NCI-H1436 (cell line): ENCODE measurements around the gene MAGEA9B.
"Not testable (repeated sequence)": the region's sequence is repeated elsewhere in the genome, so short reads cannot be mapped to it uniquely, and the experiment has no call there.

ENCODE experiments used
- DNase-seq: peaks from one replicate; lab custom pipeline; 2025; lab: John Stamatoyannopoulos, UW

The MAGEA9B gene

DNA sequence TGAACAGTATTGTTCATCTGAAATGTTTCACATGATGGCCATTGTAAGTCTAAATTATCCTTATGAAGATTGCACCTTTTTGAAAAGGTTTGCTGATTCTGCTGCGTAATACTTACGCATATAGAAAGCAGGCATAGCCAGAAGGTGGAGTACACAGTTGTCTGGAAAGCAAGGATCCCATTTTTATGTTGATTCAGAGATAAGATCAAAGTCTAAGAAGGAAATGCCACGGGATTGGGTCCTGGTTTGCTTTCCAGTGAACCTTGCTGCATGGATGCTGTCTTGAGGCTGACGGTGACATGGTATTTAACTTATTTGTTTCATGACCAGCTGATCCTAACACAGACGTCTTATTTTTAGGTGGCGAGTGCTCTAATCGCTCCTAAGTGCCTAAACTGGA is 15.5 kb downstream of the MAGEA9B start:
- DNase-seq = no peak

DNA sequence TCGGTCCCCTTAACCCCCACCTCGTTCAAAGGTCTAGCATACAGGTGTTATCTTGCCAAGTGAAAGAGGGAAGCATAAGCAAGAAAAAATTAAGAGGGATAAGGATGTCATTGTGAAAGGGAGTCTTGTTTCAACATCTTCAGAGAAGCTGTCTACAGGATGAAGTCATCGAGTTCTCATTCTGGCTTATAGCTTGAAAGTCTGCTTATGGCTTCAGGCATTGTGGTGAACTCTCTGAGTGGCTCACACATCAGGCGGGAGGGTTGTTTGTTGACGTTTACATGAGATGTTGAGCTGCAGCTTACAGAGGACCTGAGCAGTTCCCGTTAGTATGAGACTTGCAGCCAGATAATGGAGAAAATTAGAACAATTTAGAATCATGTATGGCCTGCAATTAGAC is 16.6 kb downstream of the MAGEA9B start:
- no peak for DNase-seq

DNA sequence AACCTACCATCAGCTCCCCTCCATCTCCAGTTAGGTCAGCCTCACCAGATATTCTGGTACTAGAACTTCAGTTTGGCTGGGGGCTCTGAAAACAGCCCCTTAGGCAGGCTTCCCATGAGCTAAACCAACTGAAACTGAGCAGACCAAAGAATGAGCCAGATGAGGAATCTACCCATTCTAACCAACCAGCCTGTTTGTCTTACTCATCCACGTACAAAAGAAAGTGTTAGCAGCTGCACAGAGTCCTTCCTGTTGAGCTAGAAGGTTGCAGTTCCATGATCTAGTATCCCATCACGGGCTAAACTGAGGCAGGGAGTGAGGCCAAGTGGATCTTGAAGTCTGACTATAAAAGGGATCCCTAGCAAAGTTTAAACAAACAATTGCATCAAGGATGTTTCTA is 17.5 kb downstream of the MAGEA9B start:
- DNase-seq = no peak

DNA sequence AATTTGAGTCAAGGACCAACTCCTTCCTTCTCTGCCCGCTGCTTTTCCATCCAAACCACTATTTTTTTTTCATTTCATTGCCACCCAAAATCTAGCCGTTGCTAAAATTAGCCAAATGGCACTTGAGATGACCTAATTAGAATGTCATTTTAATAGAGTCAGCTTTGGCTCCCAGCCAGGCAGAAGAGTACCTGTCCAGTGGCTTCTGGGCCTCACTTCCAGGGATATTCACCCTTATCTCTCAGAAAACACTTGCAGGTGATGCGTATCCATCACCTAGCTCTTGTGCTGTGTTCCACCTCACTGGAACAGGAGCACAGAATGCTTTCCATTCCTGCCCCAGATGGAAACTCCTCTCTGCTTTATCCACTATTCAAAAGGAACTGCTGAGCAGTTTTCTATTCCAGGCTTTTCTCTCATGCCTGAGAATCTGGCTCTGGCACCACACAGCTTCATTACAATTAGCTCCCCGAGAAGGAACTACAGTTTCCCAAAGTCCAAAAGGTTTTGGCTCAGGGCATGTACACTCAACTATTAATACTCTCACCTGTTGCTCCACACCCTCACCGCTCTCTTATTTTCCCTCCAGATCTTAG is 18.5 kb downstream of the MAGEA9B start:
- no peak for DNase-seq

DNA sequence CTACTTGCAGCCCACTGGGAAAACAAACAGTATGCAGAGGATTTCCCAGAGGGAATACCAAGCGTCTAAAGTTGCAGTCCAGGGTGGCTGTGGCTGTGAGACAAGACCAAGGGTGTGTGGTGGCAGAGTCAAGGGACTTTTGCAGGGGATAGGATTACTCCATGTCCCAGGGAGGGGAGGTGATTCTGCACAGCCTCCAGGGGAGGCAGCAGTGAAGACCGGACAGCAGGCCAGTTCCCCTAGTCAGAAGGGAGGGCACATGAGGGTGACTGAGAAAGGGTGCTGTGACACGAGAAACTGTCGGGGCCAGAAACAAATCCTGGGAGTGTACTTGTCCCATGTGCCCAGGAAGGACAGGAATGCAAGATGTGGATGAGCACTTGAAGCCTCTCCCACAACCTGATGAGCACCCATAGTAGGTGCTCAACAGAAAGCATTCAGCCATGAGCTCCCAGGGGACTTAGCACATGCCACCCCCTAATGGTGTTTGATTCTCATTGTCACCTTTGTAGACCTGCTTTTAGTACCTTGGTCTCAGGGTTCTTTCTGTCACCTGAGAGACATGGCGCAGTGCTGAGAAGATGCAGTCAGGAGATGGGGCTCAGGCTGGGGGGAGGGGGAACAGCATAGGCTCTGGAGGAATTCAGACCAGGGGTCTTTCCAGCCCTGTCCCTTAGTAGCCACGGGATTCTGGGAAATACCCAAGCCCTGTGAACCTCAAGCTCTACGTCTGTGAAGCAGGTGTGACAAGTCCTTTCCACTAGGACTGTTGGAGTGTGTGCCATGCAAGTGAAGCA is 19.4 kb downstream of the MAGEA9B start:
- DNase-seq = no peak

DNA sequence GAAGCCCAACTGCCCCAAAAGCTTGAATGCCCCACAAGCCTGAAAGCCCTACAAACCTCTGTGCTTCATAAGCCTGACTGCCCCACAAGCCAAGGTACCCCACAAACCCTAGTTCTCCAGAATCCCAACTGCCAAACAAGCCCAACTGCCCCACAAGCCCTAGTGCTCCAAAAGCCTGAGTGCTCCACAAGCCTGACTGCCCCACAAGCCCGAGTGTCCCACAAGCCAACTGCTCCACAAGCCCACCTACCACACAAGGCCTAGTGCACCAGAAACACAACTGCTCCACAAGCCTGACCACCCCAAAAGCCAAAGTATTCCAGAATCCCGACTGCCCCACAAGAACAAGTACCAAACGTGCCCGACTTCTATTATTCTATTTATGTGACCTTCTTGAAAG is 23.9 kb downstream of the MAGEA9B start:
- no peak for DNase-seq

DNA sequence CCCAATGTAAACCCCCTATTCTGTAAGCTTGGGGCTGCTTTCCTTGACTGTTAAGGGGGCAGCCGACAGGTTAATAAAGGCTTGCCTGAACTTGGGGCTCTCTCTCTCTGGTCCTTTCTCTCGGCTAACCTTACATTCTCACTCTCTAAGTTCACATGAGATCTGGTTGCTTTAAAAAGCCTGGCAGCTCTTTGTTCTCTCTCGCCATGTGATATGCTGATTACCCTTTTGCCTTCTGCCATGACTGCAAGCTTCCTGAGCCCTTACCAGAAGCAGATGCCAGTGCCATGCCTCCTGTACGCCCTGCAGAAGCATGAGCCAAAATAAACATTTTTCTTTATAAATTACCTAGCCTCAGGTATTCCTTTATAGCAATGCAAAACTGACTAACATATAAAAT is 32.0 kb downstream of the MAGEA9B start:
- not testable (repeated sequence) for DNase-seq

DNA sequence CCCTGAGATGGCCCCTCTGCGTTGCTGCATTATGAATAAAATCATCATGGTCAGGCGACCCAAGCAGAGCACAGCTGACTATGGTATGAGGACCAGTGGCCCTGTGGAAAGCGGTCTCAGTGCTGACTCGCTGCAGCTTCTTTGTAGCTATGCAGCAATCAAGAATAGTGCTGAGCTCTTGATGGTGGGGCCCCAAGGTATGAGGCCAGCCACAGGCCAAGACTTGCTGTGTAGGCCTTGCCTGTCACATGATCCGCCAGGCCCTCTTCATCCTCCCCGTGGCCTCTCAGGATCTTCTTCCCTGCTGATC is 35.4 kb downstream of the MAGEA9B start:
- not testable (repeated sequence) for DNase-seq

DNA sequence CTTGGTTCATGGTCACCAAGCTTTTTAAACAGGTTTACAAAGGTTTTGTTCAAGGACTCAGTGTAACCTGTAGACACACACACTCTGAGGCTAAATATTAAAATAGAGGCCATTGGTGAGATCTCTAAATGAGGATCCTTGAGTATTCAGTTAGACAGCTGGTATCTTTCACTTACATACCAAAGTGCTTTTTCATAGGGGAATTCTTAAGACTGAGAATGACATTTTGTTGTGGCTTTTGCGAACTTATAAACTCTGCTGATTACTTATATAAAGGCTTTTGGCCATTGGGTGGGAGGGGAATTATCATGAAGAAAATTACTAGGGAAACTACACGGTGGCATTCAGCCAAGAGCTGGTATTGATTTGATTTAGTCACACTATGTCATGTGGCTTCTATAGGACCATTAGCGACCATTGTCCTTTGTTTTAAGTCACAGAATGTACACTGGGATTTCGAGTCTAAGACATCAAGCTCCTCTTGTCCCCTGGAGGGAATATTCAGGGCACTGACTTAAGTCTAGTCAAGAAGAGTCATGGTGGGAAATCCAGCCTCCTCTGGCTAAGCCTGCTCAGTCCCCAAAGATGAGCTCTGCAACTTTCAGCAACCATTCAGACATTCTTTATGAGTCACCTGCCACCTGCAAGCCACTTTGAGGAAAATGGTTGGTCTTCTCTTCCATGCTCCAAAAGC is 35.9 kb downstream of the MAGEA9B start:
- DNase-seq = not testable (repeated sequence)

DNA sequence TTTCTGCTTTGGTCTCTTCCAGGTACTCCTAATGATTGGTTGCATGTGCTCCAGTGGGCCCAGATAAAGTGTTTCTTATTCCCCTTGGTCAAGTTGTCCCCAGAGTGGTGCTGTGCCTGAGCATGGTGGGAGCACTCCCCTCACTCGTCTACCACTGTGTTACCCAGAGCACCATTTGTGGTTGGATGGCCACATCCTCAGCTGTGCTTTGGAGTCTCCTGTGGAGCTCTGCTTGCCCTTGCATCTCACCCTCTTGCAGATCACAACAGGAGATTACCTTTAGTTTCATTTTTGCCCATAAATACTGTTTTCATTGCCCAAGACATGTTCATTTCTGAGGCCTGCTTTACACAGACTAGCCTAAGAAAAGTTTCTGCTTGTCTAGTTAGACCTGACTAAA is 36.8 kb downstream of the MAGEA9B start:
- DNase-seq = not testable (repeated sequence)

DNA sequence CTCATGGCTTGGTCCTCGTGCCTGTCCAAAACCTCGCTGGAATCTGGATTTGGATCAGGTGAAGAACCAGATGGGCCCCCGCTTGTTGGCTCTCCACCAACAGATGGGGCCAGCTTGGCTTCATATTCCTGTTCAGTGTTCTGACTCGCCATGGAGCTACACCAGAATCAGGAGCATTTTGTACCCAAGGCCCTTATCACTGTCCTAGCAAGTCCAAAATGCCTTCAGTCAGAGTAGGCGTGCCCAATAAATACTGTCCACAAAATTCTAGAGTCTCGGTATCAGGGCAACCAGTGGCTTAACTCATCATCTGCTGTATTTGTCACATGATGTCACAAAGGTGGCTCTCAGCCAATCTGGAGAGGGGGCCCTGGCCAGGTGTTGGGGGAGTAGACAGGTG is 37.6 kb downstream of the MAGEA9B start, which contains the start of gene HSFX3:
HSFX3 (minus strand) TSS at position 224 of the 400 bp plus-strand sequence; CDS start at position 152, 72 bp downstream.
- not testable (repeated sequence) for DNase-seq

DNA sequence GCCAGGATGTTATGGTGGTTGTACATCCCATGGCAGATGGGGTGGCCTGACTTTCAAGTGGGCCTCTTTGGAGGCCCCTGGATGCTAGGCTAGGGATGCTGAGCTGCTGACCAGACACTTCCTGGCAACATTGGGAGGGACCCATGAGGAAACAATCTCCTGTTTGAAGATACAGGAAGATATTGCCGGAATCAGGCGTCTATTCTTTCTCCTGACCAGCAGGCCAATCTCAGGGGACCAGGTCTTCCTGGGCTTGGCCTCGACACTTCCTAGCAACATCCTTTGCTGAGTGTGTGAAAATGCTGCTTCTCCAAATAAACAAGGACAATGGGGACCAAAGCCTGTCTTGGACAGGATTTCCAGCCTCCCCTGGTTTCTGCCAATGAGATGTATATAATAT is 39.5 kb downstream of the MAGEA9B start:
- not testable (repeated sequence) for DNase-seq

DNA sequence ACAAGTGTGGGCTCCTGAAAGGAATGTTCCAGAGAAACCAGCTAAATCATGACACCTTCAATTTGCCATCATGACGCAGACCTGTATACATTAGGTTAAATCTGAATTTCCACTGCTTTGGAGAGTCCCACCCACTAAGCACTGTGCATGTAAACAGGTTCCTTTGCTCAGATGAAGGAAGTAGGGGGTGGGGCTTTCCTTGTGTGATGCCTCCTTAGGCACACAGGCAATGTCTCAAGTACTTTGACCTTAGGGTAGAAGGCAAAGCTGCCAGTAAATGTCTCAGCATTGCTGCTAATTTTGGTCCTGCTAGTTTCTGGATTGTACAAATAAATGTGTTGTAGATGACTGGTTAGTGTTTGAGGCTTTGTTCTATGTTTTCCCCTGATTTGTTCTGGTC is 40.3 kb downstream of the MAGEA9B start:
- not testable (repeated sequence) for DNase-seq

DNA sequence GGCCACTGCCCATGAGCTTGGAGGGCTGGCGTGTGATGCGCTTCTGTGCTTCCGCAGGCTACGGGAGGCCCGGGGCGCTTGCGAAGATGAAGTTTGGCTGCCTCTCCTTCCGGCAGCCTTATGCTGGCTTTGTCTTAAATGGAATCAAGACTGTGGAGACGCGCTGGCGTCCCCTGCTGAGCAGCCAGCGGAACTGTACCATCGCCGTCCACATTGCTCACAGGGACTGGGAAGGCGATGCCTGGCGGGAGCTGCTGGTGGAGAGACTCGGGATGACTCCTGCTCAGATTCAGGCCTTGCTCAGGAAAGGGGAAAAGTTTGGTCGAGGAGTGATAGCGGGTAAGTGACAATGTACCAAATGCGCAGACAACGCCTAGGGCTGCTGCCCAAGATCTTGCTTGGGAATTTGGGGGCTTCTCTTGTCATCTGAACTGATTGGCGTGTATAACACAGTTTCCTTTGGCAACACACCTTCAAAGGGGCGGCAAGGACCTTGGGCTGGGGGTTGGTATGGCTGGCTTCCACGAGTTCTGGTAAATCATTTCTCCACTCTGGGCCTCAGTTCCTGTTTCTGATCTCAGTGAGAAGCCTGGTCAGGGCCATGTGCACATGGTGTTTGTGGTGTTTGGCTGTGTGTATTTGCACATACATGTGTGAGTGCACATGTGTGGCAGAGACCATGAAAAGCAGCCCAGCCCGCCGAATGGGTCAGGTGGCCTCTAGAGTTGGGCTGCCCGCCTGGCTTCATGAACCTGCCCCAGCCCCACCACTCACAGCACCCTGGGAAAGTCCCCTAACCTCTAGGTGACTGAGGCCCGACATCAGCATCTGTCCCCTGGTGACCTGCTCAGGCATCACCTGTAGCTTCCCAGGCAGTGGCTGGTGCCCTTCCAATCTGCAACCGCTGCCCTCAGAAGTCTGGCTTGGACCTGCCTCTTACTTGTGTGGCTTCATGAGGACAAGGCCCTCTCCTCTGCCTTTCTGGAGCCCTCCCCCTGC is 41.4 kb downstream of the MAGEA9B start:
- DNase-seq = not testable (repeated sequence)

DNA sequence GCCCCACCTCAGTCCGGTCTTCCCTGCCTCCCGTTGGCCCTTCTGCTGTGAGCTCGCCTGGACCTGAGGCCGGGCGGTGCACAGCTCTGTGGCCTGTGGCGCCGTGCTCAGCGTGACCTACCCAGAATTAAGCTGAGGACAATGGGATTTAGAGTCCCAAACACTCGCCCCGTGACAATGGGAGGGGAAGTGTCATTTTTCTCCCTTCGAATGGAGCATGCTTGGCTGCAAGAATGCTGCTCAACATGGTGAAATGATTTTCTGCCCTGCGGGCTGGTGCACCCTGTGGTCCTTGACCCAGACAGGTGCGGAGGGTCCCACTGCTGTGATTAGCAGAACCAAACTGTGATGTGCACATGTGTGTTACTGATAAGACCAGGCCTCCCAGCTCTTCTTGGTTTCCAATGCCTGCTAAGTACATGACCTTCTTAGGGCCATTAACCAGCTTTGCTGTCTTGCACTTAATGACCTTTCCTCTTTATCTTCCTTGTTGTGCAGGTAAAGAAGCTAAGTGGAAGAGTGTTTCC is 45.7 kb downstream of the MAGEA9B start:
- no peak for DNase-seq

DNA sequence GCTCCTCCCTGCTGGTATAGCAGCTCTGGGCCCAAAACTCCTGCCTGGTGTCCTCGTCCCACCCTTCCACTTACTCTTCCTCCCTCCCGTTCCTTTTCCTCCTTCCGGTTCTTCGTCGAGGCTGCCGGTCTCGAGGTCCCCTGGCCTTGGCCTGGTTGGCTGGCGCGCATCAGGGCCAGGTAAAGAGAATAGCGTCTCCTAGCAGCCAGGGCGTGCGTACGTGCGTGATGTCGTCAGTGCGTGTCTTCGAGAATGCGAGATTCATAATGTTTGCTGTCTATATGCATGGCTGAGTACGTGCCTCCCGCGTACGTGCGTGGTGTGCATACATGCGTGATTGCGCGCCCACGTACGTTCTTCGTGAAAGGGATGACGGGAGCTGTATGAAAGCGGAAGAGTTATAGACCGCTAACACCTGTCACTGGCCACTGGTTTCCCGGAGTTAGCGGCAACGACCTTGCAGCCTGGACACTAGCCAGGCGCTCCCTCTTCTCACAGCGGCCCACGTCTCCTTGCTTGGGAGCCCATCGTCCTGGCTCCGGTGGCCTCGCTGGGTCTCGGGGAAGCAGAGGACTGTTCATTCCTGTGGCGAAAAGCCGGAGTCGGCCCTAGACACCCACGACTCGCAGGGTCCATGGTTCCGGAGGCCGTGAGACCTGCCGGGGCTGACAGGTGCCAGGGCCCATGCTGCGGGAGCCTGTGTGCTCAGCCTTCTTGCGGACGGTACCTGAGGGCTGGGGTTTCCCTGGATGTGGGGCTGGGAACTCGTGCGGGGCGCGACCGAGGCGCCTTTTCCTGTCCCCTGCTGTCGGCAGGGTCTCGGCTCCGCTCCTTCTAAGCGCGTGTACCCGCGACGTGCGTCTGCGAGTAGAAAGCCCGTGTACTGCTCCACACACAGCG is 46.4 kb downstream of the MAGEA9B start, which contains the start of gene EOLA1:
EOLA1 (plus strand) TSS at position 392 of the 900 bp plus-strand sequence. CDS start 4,619 bp downstream, outside the sequence.
- DNase-seq = peak; percentile 95

DNA sequence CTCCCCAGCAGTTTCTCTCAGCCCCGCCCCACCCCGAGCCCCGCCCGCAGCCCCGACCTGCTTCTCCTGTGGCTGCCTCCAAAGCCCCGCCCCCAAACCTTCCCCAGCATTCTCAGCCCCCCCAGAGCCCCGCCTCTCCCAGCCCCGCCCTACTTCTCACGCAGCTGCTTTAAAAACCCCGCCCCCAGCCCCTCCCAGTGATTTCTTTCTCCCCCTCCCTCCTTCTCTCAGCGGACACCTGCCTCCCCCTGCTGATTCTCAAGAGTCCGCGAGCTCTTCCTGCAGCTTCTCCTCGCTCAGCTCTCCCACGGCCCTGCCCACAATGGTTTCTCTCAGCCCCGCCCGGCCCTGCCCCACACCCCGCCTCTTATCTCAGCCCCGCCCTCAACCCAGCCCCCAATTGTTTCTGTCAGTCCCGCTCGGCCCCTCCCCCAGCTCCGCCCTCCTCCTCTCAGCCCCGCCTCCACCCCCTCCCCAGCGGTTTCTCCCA is 47.1 kb downstream of the MAGEA9B start:
- peak; percentile 96 for DNase-seq

DNA sequence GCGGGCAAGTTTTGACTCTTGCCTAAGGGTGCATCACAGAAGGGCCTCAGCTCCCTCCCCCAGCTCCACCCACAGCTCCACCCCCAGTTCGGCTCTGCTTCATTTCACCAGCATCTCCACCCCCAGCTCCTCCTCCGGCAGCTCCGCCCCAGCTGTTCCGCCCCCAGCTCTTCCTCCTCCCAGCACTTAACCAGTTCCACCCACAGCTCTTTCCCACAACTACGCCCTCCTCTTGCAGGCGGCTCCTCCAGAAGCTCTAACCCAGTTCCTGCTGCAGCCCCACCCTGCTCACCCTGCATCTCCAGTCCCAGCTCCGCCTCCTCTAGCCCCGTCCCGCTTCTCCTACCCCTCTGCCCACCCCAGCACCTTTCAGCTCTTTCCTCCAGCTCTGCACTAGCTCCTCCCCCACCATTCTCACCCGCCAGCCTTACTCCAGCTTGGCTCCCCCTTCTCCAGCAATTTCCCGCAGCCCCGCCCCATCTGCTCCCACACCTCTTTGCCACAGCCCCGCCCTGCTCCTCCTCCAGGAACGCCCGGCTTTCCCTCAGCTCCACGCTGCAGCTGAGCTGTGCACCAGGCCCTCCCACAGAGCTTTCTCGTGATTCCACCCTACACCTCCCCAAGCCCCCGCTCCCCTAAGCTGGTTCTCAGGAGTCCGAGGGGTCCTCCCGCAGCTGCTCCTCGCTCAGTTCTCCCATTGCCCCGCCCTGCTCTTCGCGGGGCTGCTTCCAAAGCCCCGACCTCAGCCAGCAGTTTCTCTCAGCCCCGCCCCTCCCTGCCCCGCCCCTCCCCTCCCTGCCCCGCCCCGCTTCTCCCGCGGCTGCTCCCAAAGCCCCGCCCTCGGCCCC is 47.8 kb downstream of the MAGEA9B start:
- DNase-seq = peak; percentile 96

DNA sequence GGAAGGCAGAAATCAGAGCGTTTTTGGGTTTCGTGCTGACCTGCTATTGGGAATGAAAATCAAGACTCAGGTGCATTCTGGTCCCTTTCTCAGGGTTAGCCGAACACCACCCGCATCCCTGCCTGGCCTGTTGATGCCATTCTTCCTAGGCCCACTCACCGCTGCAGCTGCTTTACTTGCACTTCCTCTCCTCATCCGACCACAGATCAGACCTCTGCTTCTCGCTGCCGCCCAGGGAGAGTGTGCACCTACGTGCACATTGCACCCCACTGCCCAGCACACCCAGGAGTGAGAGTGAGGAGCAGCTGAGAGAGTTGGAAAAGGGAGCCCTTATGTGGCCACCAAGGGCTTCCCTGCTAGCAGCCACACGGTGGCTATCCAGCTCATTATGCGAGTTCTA is 49.8 kb downstream of the MAGEA9B start:
- DNase-seq = not testable (repeated sequence)
